CD4-positive, alpha-beta memory T cell (primary cell): ENCODE results near the gene CLCA1. TPM values are rescaled to one million over a fixed set of nuclear protein-coding genes. Genes with fewer than 3 reads are reported as not detected.

Source experiments
- CTCF ChIA-PET: fragments of 350-600 bp; sonication (Branson Sonifier 250); formaldehyde crosslinking; loops from one replicate; lab custom pipeline; 2021; ENCODE audit warnings: inconsistent platforms; ENCODE audit not compliant: partially characterized antibody; lab: Charles Lee
- POLR2A ChIA-PET: fragments of 350-600 bp; sonication (Branson Sonifier 250); formaldehyde crosslinking; loops from one replicate; lab custom pipeline; 2021; ENCODE audit not compliant: partially characterized antibody; lab: Charles Lee
- DNase-seq, 5 donors: peaks; one replicate each; pipeline versions ENCODE4 v3.0.0 to v3.0.0-alpha.2; 2020 to 2022; ENCODE audit warnings: mixed read lengths in 1 of 5
- H3K27ac ChIP-seq: one replicate; pipeline ENCODE4 v1.7.0; 2013; ENCODE audit warnings: low read depth, low read length
- H3K27me3 ChIP-seq: 2 replicates; pipeline ENCODE4 v1.7.0; 2013; ENCODE audit warnings: mild to moderate bottlenecking, low read length, moderate library complexity; ENCODE audit not compliant: insufficient read depth
- H3K36me3 ChIP-seq: 2 replicates; pipeline ENCODE4 v1.7.0; 2013; ENCODE audit warnings: mild to moderate bottlenecking, low read length, moderate library complexity; ENCODE audit not compliant: insufficient read depth
- H3K4me1 ChIP-seq: 2 replicates; pipeline ENCODE4 v1.7.0; 2013; ENCODE audit warnings: mild to moderate bottlenecking, low read length, moderate library complexity; ENCODE audit not compliant: insufficient read depth
- H3K4me3 ChIP-seq, 2 donors: one replicate each; pipeline ENCODE4 v1.7.0; 2013; ENCODE audit warnings: low read length in 2 of 2, mild to moderate bottlenecking in 1 of 2
- H3K9me3 ChIP-seq, 2 donors: one replicate each; pipeline ENCODE4 v1.7.0; 2013; ENCODE audit warnings: low read length in 2 of 2, control low read depth in 1 of 2; ENCODE audit not compliant: control insufficient read depth in 1 of 2
- H3K27ac Mint-ChIP-seq, 7 donors: one replicate each; pipeline ENCODE4 v1.8.0; 2020 to 2021; ENCODE audit warnings: mixed read lengths in 7 of 7, mild to moderate bottlenecking in 6 of 7, inconsistent platforms in 3 of 7, moderate library complexity in 3 of 7
- H3K27me3 Mint-ChIP-seq, 2 donors: one replicate each; pipeline ENCODE4 v1.8.0; 2020 to 2021; ENCODE audit warnings: mixed read lengths in 2 of 2
- H3K36me3 Mint-ChIP-seq, 2 donors: one replicate each; pipeline ENCODE4 v1.8.0; 2020 to 2021; ENCODE audit warnings: mixed read lengths in 2 of 2, inconsistent platforms in 1 of 2, mild to moderate bottlenecking in 1 of 2
- H3K4me1 Mint-ChIP-seq, 4 donors: one replicate each; pipeline ENCODE4 v1.8.0; 2020 to 2021; ENCODE audit warnings: mixed read lengths in 4 of 4, mild to moderate bottlenecking in 1 of 4
- H3K4me3 Mint-ChIP-seq, 8 donors: one replicate each; pipeline ENCODE4 v1.8.0; 2020 to 2021; ENCODE audit warnings: mixed read lengths in 8 of 8, mild to moderate bottlenecking in 7 of 8, moderate library complexity in 6 of 8, inconsistent platforms in 3 of 8
- H3K9me3 Mint-ChIP-seq, 8 donors: one replicate each; pipeline ENCODE4 v1.8.0; 2020 to 2021; ENCODE audit warnings: mixed read lengths in 8 of 8, mild to moderate bottlenecking in 5 of 8, inconsistent platforms in 3 of 8, moderate library complexity in 1 of 8
- intact Hi-C: fragments of 100-400 bp; cut with micrococcal nuclease; formaldehyde crosslinking; loops from one replicate; pipeline ENCODE4 v1.15.1; 2023
- polyA plus RNA-seq, 2 donors: library from polyadenylated mRNA; unstranded; fragments of 300-500 nt; fragmentation: Illumina TruSeq; gene quantifications; one replicate each; pipeline ENCODE4 v1.2.3, GENCODE V29; 2021
- total RNA-seq, 2 experiments: library from RNA; stranded (reverse); gene quantifications; one replicate each; pipeline ENCODE4 v1.2.3, GENCODE V29; 2021

The CLCA1 gene
- total and polyA plus RNA-seq, 4 experiments from 2014 or later = not detected

DNA sequence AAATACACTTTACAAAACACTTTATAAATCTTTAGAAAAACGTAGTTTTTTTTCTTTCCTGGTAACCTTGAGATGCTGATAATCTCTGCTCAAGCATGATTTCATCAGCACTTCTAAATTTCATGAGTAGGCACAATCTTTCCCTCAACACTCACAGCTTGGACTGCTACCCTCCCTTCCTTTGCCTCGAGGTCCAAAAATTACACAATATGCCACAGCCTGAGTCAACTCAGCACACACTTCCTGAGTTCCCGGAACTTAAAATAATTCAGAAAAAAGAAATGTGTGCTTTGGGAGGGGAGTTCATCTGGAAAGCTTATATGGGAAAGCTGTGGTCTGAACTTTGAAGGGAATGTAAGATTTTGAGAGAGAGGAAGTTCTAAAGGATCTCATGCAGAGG lies 38.9 kb upstream of the CLCA1 start:
- ChIA-PET CTCF (interaction anchor here (0.8 to 1.9 kb wide), 5 partner anchors 9 to 78 kb away, joined by 3 to 10 read pairs (median 3); no protein-coding TSS in a partner anchor), POLR2A (interaction anchor here (0.6 to 1.1 kb wide), 3 partner anchors 13 to 34 kb away, joined by 3 read pairs; partner anchors contain the start of gene ODF2L)
- H3K27me3 ChIP-seq = no peaks in the 10 kb centered on the region
- no peak overlapping the region for H3K27ac ChIP-seq
- Mint-ChIP-seq H3K27me3 (peaks cover 2 to 3% of the 10 kb centered on the region in 2 donors), H3K9me3 (no peaks in the 10 kb centered on the region), H3K4me1 (no peaks in the 10 kb centered on the region), H3K36me3 (no peaks in the 10 kb centered on the region), H3K4me3 (no peak overlapping the region), H3K27ac (no peak overlapping the region)
- H3K4me1 ChIP-seq = peaks cover 6% of the 10 kb centered on the region
- no peaks in the 10 kb centered on the region for H3K36me3 ChIP-seq
- H3K9me3 ChIP-seq = no peaks in the 10 kb centered on the region
- intact Hi-C loops = no loop called here
- no peak for DNase-seq
- no peak overlapping the region for H3K4me3 ChIP-seq

GRCh38 chr1:86430376-86430775 lies 38.4 kb upstream of the CLCA1 start:
- intact Hi-C loops = no loop called here
- H3K4me1 ChIP-seq = peaks cover 6% of the 10 kb centered on the region
- H3K9me3 ChIP-seq = no peaks in the 10 kb centered on the region
- Mint-ChIP-seq H3K4me3 (no peak overlapping the region), H3K36me3 (no peaks in the 10 kb centered on the region), H3K9me3 (no peaks in the 10 kb centered on the region), H3K27ac (no peak overlapping the region), H3K27me3 (peaks cover 2% of the 10 kb centered on the region in 2 donors), H3K4me1 (no peaks in the 10 kb centered on the region)
- H3K4me3 ChIP-seq = no peak overlapping the region
- no peak overlapping the region for H3K27ac ChIP-seq
- ChIA-PET POLR2A (interaction anchor here (0.8 to 1.1 kb wide), 2 partner anchors 13 to 34 kb away, joined by 3 read pairs; partner anchors contain the start of gene ODF2L), CTCF (interaction anchor here (0.8 to 1.9 kb wide), 6 partner anchors 9 to 77 kb away, joined by 3 to 10 read pairs (median 3); no protein-coding TSS in a partner anchor)
- no peaks in the 10 kb centered on the region for H3K27me3 ChIP-seq
- no peak for DNase-seq
- H3K36me3 ChIP-seq = no peaks in the 10 kb centered on the region

GRCh38 chr1:86434059-86434458 lies 34.7 kb upstream of the CLCA1 start:
- no peaks in the 10 kb centered on the region for H3K9me3 ChIP-seq
- no peaks in the 10 kb centered on the region for H3K4me1 Mint-ChIP-seq
- H3K4me1 ChIP-seq = peaks cover 6% of the 10 kb centered on the region
- H3K36me3 Mint-ChIP-seq = no peaks in the 10 kb centered on the region
- no peak overlapping the region for H3K27ac ChIP-seq
- H3K27me3 ChIP-seq = no peaks in the 10 kb centered on the region
- H3K9me3 Mint-ChIP-seq = no peaks in the 10 kb centered on the region
- H3K36me3 ChIP-seq = no peaks in the 10 kb centered on the region
- H3K4me3 Mint-ChIP-seq = no peak overlapping the region
- no peak overlapping the region for H3K4me3 ChIP-seq
- POLR2A ChIA-PET = no interaction called here
- CTCF ChIA-PET = no interaction called here
- H3K27ac Mint-ChIP-seq = no peak overlapping the region
- peaks cover 8 to 16% of the 10 kb centered on the region in 2 donors for H3K27me3 Mint-ChIP-seq
- no peak for DNase-seq
- intact Hi-C loops = no loop called here

DNA sequence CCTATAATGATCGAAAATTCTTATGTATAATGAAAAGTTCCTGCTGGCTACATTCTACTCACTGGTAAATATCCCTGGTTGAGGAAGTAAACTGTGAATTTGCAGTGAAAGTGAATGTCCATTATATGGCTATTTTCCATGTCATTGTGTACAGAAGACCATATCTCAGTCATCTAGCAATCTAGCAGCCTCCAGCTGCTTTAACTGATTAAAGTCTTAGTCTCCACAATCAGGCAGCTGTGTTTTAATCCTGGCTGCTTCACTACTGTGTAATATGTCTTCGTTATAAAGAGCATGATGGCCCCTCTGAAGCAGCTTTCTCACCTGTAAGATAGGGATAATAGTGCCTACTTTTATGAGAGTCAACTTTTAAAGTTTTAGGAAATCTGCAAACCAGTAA lies 33.4 kb upstream of the CLCA1 start:
- no peaks in the 10 kb centered on the region for H3K9me3 Mint-ChIP-seq
- no peak for DNase-seq
- H3K4me3 ChIP-seq = no peak overlapping the region
- H3K27ac Mint-ChIP-seq = no peak overlapping the region
- H3K36me3 Mint-ChIP-seq = no peaks in the 10 kb centered on the region
- peaks cover 8 to 16% of the 10 kb centered on the region in 2 donors for H3K27me3 Mint-ChIP-seq
- H3K27ac ChIP-seq = no peak overlapping the region
- ChIA-PET POLR2A (no interaction called here), CTCF (interaction anchor here (0.8 kb wide), 1 partner anchor 67 kb away, joined by 3 read pairs; no protein-coding TSS in a partner anchor)
- H3K9me3 ChIP-seq = no peaks in the 10 kb centered on the region
- no peaks in the 10 kb centered on the region for H3K27me3 ChIP-seq
- intact Hi-C loops = no loop called here
- no peak overlapping the region for H3K4me3 Mint-ChIP-seq
- no peaks in the 10 kb centered on the region for H3K36me3 ChIP-seq
- H3K4me1 Mint-ChIP-seq = no peaks in the 10 kb centered on the region
- no peaks in the 10 kb centered on the region for H3K4me1 ChIP-seq

DNA sequence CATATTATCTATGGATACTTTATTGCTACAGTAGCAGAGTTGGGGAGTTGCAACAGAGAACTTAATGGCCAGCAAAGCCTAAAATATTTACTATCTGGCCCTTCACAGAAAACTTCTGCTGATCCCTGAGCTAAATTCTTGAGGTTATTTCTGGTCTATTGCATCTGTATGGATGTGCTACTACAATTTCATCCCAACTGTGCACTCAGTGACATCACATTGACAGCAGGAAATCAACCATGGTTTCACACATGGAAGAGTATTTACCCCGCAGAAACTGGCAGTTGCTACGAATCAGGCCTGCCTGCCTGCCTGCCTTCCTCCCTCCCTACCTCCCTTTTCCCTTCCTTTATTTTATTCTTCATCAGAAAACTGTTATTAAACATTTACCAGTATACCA lies 32.7 kb upstream of the CLCA1 start:
- H3K4me1 Mint-ChIP-seq = no peaks in the 10 kb centered on the region
- no peak overlapping the region for H3K4me3 Mint-ChIP-seq
- no peak for DNase-seq
- H3K27me3 Mint-ChIP-seq = peaks cover 8 to 16% of the 10 kb centered on the region in 2 donors
- POLR2A ChIA-PET = no interaction called here
- H3K4me3 ChIP-seq = no peak overlapping the region
- H3K9me3 Mint-ChIP-seq = no peaks in the 10 kb centered on the region
- no peaks in the 10 kb centered on the region for H3K36me3 Mint-ChIP-seq
- no peak overlapping the region for H3K27ac ChIP-seq
- CTCF ChIA-PET = interaction anchor here (0.8 kb wide), 1 partner anchor 66 kb away, joined by 3 read pairs; no protein-coding TSS in a partner anchor
- intact Hi-C loops = no loop called here
- H3K27me3 ChIP-seq = no peaks in the 10 kb centered on the region
- H3K27ac Mint-ChIP-seq = no peak overlapping the region
- no peaks in the 10 kb centered on the region for H3K36me3 ChIP-seq
- peaks cover under 1% of the 10 kb centered on the region for H3K4me1 ChIP-seq
- H3K9me3 ChIP-seq = no peaks in the 10 kb centered on the region

DNA sequence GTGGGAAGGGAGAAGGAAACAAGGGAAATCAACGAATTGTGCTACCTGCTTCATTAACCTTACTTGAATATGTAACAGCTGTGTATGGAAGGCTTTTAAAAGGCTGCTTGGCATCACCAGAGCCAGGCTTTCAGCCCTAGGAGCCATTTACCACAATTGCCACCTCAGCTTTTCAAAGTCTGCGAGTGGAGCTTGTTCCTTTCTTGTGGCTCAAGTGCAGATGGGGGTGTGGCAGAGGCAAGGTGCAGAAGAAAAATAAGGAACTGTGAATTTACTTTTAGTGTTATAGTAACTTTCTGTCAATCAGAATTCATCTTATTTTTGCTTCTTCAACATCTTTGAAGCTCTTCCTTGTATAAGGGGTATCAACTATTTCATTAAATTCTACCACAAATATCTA lies 27.1 kb upstream of the CLCA1 start:
- CTCF ChIA-PET = interaction anchor here (0.8 to 1.4 kb wide), 2 partner anchors 17 to 58 kb away, joined by 3 to 4 read pairs; no protein-coding TSS in a partner anchor
- peaks cover 8 to 11% of the 10 kb centered on the region in 2 donors for H3K27me3 Mint-ChIP-seq
- Histone ChIP-seq H3K4me3 (no peak overlapping the region), H3K9me3 (no peaks in the 10 kb centered on the region), H3K27ac (no peak overlapping the region), H3K27me3 (no peaks in the 10 kb centered on the region), H3K4me1 (peaks cover 10% of the 10 kb centered on the region), H3K36me3 (no peaks in the 10 kb centered on the region)
- intact Hi-C loops = no loop called here
- H3K4me3 Mint-ChIP-seq = no peak overlapping the region
- no peaks in the 10 kb centered on the region for H3K9me3 Mint-ChIP-seq
- POLR2A ChIA-PET = no interaction called here
- peaks cover 5 to 9% (median 7%) of the 10 kb centered on the region in 4 donors for H3K4me1 Mint-ChIP-seq
- peak; percentile 37 to 53 (median 43) for DNase-seq
- no peaks in the 10 kb centered on the region for H3K36me3 Mint-ChIP-seq
- peak overlapping the region in 2 of 7 donors; percentile 48 to 76 for H3K27ac Mint-ChIP-seq

DNA sequence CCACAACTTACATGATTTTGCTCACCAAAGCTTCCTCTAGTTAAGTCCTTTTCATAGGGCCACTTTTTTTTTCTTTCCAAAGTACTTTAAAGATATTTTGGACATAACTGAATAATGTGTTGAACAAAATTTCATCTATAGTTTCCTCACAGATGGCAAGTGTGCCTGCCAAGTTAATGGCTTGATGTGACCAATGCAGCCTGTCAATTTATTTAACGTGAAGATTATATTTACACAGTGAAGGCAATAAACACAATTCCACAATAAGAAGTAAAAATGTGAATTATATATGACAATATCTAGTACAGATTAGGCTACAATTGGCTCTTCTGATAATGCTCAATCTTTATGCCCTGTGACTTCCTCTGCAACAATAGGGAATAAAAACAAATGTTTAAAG lies 26.7 kb upstream of the CLCA1 start:
- Histone ChIP-seq H3K27ac (no peak overlapping the region), H3K36me3 (no peaks in the 10 kb centered on the region), H3K4me1 (peaks cover 10% of the 10 kb centered on the region), H3K9me3 (no peaks in the 10 kb centered on the region), H3K27me3 (no peaks in the 10 kb centered on the region), H3K4me3 (no peak overlapping the region)
- Mint-ChIP-seq H3K36me3 (no peaks in the 10 kb centered on the region), H3K27me3 (peaks cover 6 to 7% of the 10 kb centered on the region in 2 donors), H3K4me3 (no peak overlapping the region), H3K9me3 (no peaks in the 10 kb centered on the region), H3K27ac (peak overlapping the region in 1 of 7 donors; percentile 76), H3K4me1 (peaks cover 5 to 9% (median 7%) of the 10 kb centered on the region in 4 donors)
- ChIA-PET POLR2A (no interaction called here), CTCF (interaction anchor here (0.8 to 1.4 kb wide), 2 partner anchors 17 to 57 kb away, joined by 3 to 4 read pairs; no protein-coding TSS in a partner anchor)
- DNase-seq = no peak
- intact Hi-C loops = no loop called here
